ENCODE measurements around the gene C5.

The C5 gene

DNA sequence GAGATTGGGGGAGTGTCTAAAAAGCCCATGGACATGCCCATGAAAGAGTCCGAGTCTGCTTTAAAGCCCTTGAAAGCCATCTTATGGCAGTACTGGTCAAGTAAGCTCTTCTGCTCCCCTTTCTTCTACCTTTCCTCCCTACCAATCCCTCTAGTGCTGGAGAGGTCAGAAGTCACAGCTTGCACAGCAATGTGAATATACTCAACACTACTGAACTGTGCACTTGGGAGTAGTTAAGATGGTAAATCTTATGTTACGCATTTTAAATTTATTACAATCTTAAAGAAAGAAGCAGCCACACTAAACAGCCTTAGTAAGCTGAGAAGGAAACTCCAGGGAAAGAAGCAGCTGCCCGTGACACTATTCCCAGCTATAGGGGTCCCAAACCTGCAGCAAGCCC lies 111.2 kb downstream of the C5 start:
- DNase-seq = no peak

DNA sequence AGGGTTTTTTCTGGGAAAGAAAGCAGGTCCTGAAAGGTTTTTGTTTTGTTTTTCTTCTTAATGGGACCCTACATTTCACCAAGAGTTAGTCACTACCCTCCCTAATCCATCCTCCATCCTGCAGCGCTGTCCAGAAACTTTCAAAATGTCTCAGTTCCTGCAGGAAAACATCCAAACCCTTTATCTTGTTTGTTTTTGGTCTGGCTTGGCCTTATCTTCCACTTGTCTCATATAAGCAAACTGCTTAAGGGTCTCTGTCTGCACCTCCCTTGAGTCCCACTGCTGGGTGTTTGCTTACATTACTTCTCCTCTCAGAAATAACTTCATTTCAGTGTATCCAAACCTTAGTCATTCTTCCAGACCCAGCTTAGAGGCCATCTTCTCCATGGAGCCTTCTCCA lies 112.5 kb downstream of the C5 start:
- DNase-seq = no peak

DNA sequence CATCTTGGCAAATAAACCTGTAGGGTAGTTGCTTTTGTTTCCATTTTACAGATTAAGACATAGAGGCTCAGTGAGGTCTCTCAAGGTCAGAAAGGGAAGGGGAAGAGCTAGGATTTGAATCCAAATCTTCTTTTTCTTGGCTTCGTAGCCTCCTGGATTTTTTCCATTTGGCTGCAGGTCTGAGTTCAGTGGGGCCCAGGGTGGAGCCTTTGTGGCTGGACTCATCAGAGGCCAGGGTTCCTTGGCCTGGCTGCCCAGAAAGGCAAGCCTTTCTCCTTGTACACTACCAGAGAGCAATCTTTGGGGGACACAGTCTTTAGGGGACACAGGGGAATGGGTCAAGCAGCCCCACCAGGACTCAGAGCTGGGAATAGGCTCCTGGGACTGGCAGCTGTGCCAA lies 112.9 kb downstream of the C5 start:
- DNase-seq = no peak

DNA sequence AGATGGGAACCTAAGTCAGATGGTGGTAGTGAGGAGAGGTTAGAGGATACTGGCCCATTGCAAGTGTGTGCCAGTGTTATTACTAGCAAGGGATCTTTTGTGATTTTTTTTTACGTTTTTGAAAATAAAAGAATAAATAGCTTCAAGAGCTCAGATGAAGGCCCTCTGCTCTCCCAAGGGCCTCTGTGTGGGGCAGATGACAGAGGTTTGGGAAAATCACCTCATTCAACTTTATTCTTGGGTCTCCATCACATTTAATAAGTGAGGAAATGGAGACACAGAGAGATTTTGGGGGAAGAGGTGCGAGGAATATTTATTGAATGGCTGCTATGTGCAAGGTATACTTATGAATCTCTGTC lies 113.3 kb downstream of the C5 start:
- DNase-seq = no peak

DNA sequence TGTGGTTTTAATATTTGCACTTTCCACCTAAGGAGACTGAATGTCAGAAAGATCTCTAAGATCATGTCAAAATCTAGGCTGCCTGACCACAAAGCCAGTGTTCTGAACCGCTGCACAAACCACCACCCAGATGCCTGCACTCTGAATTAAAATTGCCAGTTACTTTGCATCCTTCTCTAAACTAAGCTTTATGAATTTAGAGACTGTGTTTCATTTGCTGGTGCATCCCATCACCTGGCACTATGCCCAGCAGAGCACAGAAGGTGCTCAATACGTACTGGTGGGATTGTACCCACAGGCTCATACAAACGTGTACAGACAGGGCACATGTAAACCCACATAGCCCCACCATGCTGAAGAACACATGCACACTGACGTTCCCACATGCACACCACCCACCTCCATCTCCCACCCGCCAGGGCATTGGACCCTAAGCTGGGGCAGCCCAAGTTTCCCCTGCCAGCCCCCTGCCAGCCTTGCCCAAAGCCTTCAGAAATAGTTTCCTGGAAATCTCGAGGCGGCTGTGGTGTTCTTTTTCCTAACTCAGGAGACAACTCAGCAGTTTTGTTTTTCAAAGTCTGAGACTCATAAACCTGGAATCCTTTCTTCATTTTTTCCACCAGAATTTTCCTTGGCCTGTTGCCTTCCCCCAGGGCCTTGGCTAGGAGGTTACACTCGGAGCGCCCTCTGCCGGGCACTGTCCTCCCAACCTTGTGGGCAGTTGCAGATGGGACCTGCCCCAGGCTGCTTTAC lies 113.9 kb downstream of the C5 start:
- DNase-seq = peak; percentile 81

DNA sequence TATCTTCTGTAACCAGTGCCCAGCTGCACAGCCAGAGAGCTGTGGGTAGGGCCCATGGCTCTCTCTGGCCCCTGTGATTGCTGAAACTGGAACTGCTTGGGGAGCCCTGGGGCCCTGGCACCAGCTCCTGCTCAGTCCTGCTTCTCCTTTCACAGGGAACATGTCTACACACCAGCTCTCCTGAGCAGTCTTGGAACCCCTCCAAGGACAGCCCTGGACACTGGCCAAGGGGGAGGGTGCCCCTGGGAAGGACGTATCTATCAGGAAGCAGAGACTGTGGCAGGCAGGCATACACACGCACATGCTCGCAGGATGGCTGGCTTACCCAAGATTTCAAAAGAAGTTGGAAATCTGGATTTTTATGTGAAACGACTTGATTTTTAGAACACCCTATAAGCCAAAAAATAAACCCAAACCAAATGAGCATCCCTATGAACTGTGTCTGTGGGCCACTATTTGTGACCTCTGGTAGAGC lies 114.7 kb downstream of the C5 start:
- no peak for DNase-seq

DNA sequence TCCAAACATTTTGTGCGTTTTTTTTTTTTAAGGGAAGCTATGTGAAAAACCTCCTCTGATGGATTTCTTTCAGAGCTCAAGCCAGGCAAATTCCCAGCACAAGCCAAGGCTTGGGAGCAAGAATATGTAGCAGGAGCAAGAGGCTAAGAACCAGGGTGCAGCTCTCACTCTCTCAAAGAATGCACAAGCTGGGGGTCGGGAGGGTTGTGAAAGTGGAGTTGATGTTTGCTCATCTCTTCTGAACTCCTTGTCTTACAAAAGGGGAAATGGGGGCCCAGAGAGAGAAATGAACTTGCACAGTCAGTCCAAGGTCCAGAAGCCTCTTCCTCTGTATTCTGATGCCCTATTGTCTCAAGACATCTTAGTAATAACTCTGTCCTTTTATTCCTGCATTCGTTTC lies 115.8 kb downstream of the C5 start:
- DNase-seq = no peak

DNA sequence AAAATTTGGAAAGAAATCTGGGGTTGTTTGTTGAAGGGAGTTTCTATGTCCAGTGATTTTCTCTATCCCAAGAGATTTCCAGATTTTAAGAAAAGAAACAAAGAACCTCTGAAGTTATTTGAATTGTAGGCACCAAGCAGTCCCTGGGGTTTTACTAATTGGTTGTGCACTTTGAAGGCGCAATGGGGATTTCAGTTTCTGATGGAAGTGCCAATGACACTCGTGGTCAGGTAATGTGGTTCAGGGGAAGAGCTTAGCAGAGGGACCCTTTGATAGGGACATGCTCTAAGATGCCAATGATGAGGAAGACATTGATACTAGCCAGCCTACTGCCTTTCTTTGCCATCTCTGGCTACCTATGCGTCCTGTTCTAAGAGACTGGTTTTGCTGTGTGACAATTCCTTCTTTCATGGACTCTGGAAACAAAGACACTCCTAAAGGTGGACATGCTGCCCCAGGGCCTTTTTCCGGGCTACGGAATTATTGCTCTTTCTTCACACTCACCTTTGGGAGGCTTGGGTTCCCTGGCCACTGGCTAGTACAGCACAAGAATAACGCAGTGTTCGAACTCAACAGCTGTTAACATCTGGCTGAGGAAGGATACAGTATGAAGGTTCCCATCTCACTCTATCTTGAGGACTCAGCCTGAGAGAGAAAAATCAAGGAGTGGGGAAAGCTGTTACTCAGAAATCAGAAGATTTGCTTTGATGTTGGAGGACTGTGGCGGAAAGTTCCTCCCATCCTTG lies 116.6 kb downstream of the C5 start:
- no peak for DNase-seq

DNA sequence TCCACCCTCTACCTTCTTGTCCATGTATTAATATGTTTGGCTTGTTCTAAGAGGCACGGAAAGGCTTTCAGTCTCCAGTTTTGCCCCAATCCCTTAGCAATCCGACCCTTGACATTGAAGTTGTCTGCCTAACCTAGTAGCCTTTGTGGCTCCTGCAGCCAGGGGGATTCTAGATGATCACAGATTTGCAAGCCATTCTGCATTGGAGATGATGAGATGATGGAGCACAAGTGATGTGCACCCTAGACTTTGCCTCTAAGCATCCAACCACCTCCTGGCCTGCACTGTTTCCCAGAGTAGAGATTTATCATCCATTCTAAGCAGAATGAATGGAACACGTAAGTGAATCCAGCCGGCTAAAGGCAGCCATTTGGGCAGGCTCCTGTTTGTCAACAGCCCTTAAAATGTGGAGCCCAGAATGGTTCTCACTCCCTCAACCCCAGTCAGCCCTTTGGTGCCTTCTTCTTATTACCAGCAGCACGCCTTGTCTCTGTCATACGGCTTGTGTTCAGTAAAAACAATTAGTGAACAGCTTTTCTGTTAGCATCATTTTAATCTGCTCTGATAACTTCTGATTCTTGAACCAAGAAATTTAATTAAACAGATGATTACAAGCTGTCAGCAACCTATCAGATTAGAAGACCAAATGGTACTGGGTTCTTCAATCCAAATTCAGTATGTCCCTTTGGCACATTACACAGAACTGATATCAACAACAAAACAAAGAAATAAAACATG lies 117.8 kb downstream of the C5 start:
- no peak for DNase-seq

DNA sequence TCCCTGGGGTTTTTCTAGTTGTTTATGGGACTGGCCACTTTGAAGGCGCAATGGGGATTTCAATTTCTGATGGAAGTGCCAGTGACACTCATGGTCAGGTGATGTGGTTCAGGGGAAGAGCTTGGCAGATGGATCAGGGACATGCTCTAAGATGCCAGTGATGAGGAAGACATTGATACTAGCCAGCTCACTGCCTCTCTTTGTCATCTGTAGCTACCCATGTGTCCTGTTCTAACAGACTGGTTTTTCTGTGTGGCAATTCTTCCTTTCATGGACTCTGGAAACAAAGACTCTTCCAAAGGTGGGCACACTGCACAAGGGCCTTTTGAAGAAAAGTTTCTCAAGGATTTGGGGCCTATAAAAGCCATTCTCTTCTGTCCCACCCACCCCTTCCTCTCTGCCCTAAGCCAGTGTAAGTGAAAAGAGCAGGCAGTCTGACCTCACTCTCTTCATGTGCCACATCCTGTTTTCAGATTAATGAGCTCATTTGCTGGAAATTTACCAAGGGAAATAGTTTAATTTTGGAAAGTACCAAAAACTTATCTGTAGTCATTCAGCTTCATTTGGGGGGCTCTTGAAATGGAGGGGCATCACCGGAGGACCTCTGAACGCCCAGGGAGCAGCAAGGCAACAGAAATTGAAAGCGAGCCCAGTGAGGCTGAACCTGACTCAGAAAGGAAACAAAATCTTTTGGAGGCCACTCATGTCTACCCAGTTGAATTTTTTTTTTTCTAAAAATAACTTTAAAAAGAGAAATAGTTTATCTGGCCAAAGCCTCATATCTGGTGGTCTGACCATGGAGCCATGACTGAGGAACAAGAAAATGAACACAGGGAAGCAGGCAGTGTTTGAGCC lies 118.6 kb downstream of the C5 start:
- DNase-seq = peak; percentile 88

DNA sequence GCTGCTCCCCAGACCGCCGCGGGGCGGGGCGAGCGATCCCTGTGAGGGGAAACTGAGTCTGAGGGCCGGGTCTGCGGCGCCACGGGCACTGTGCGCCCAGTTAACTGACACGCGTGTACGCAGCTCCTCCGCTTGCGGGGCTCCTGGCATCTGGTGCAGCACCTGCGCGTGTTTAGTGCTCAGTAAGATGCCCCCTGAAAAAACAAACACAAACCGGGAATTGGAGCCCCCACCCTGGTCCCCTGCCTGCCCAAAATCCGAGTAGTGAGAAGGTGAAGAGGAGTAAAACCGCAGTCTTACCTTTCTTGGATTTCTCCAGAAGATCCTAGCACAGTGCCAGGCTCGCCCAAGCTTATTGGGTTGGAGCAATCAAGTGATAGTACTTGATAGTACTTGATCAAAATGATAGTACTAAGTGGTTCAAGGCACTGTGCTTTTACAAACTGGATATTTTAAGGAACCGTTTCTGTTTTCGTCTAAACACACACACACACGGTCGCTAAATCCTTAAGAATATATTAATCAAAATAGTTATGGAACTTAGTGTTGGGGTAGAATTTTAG lies 120.8 kb downstream of the C5 start:
- no peak for DNase-seq

DNA sequence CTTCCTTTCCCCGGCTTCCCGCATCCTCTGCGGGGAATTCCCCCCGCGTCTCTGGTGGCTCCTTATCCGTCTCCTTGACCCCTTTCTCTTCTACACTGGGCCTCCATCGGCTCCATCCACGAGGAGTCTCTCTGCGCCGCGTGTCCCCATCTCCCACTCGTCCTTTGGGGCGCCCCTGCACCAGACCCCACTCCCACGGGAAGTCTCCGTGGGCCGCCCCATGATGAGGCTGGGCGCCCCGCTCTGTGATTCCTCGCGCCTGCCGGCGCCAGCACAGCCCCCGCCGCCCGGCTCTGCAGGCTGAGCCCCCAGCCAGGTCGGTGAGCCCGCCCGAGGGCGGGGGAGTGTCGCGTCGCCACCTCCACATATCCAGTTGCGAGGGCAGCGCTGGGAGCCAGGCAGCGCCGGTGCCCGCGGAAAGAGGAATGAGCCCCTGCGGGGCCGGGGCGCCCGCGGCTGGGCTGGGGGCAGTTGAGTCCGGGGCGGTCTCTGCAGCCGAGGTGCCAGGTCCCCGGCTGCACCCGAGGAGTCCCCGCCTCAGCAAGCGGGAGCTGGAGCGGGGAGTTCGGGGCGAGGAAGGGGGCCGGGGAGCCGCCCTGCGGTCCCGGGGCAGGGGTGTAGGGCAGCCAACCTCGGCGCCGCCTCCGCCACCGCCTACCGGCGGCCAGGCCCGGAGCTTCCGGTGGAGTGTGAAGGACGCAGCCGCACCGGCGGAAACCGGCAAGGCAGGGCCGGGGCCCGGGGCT lies 121.4 kb downstream of the C5 start:
- DNase-seq = peak; percentile 77

DNA sequence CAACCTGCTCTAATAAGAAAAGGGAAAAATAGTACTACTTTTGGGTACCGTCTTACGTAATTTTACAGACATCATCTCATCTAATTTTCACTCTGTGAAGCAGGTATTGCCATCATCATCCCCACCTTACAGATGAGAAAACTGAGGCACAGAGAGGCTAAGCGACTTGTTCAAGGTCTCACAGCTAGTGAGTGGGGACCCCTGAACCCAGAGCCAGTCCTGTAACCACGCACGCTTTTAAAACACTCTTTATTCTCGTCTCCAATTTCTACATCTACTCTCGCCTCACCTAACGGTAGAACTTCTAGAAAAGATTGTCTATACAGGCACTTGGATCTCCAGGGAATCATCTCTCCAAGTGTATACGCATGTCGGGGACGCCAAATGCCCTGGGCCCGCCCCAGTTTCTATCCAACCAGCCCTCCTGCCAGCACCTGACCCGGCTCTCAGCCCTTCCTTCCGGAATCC lies 122.0 kb downstream of the C5 start:
- peak; percentile 57 for DNase-seq

DNA sequence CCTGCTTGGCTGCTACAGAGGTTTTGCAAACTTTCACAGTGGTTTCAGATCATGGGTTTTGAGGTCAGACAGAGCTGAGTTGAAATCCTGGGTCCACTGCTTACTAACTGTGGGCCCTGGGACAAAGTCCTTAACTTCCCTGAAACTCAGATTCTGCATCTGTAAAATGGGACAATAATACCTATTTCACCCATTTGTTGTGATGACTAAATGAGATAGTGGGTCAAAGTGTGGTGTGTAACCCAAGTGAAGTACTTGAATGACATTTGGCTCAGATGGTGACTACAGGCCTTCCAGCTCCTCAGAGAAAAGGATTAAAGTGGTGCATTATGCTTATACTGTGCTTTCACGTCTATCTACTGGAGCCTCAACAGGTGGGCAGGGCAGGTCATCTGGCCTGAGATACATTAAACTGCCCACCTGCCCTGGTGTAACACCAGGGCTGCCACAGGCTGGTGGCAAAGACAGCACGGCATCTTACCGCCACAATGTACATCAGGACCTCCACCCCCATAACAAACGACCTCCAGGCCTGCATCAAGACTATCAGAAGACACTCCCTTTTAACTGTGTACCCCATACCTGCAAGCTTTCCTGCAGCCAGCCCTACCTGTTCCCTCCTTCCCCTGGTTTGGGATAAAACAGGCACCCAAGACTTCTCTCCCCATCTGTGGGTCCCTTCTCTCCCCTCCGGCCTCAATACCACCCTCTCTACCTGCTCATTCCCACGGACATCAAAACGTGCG lies 122.6 kb downstream of the C5 start:
- peak; percentile 48 for DNase-seq

DNA sequence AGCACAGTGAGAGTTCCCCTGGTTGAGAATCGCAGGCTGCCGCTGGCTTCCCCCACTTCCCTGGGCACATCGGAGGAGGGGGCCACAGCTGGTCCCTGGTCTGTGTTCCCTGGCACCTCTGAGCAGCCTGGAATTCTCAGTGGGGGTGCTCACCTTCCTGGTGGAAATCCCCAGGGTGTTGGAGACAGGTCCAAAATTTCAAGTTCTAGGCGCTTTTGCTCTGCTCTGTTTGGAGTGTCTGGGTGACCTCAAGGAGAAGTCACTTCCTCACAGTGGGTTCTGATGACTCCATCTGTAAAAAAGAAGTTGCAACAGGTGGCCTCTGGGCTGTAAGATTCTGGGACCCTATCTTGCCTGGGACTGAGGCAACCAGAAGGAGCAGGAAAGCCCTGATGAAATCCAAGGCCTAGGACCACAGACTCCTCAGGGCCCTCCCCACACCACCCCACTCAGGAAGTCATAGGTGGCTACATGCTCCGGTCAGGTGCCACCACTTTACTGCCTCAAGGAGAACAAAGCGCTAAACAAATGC lies 123.6 kb downstream of the C5 start, which contains the start of gene TRAF1:
Gene TRAF1, minus strand, starts transcription at position 400 of the 532 bp plus-strand sequence. CDS start 721 bp downstream, outside the sequence.
- peak; percentile 55 for DNase-seq

DNA sequence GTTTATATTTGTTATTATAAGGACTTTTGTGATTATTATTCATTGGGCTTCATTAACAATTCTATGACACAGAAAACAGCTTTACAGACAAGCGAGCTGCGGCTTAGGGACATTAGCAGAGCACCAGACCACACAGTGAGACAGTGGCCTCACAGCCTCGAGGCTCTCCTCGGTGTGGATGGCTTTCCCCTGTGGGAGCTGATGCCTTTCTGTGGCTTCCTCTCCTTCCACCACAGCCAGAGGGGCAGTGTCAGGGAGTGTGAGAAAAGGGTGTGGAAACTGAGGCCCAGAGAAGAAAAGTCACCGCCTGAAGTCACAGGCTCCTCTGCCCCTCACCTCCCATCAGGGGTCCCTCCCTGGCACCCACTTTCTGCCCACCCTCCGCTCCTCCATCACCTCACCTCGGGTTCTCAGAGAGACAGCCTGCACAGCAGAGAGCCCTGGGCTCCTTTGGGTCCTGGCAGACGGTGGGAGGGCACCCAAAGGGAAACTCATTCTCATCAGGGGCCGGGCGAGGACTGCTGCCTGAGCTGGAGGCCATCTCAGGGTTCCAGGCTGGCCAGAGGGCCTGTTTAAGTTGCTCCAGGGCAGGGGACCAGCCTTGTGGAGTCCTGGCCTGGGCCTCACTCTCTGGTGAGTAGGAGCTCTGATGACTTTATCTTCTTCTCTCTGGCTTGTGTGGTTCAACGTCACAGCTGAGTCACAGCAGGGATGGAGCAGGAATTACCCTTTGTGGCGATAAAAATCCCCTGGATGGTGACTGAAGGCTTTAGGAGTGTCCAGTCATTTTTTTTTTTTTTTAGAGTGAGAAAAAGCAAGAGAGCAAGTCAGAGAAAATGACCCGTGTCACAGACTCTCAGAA lies 124.3 kb downstream of the C5 start:
- peak; percentile 91 for DNase-seq

DNA sequence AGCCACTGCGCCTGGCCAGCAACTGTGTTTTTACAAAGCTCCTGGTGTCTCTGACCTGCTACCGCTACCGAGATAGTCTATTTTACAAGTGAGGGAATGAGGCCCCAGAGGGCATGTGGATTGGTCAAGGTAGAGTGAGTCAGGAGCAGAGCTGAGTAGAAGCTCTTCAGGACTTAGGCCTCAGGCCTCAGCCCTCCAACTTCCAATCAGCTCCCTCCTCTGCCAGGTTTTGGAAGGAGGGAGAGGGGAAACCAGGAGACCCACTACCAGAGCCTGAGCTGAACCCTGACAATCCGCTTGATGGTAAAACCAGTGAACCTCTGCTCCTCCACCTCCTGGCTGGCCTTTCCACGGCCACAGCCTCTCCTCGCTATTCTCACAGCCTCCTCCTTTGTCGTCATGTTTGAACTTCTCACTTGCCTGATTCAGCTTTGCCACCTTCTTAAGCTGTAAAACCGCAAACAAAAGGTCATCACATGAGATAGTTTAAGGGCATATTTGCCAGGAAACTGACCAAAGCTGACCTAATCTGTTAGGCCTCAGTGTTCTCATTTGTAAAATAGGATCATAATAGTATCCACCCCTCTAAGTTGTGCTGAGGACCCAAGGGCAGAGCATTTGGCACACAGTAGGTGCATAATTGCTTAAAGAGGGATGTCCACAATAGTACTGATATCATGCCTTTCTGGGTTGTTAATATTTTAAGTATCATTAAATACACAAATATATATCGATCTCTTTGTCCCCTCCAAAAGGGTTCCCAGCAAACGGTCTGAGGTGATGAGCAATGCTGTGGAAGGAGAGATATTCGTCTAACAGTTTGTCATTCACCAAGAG lies 125.2 kb downstream of the C5 start:
- peak; percentile 67 for DNase-seq

DNA sequence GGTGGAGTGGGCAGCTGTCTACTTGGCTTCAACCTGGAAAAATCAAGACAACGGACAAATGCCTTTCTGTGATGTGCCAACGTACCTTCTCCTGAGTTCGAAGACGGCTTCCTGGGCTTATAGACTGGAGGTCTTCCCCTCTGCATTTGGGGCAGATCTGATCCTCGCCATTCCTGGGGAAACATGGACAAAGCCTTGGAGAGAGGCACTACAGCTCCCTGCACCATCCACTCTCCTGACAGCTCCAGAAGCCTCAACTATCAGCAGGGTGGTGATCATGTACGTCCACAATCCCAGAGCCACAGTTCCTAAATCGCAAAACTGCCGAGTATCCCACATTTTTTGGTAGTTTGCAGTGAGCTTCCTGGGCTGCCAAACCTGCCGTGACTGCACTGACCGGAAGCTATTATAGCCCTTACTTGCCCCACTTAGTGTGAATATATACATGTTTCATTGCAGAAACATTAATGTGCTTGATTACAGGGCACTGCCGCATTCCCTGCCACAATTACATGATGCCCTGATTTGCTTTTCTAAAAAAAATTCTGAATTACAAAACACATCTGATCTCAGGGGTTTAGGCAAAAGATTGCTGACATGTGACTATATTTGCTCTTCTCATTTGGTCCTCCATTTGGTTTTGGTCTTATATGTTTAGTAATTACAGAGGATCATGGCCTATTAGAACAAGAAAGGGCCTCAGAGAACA lies 126.3 kb downstream of the C5 start:
- DNase-seq = no peak
